GM18498 (cell line): Measurements from ENCODE around the gene TLR2.
A peak's percentile ranks its signal among the peaks of the same experiment; 100 is the strongest.

Experiments used
- ATAC-seq: cut with Tn5 transposase; IDR thresholded peaks from one replicate; pipeline ENCODE4 v1.9.1; 2021; ENCODE audit warnings: mild to moderate bottlenecking, moderate library complexity; ENCODE audit not compliant: unreplicated experiment

Gene TLR2

GRCh38 chr4:153684182-153684970 lies at the start of gene TLR2:
Gene TLR2, plus strand, starts transcription at chr4:153684280. Its CDS starts 18,628 bp downstream, at chr4:153702908.
- peak; percentile 96 for ATAC-seq

- no peak for ATAC-seq
These were observed 49.2 kb upstream of the TLR2 start for GRCh38 chr4:153634738-153635353.

GRCh38 chr4:153635846-153636245 lies 48.2 kb upstream of the TLR2 start:
- ATAC-seq: no peak

- ATAC-seq: no peak
These were observed 46.9 kb upstream of the TLR2 start for GRCh38 chr4:153637201-153637600.

GRCh38 chr4:153638011-153638410 lies 46.1 kb upstream of the TLR2 start:
- ATAC-seq: no peak

GRCh38 chr4:153638999-153639398 lies 45.1 kb upstream of the TLR2 start:
- no peak for ATAC-seq

- ATAC-seq: no peak
These were observed 44.0 kb upstream of the TLR2 start for GRCh38 chr4:153639833-153640802.

GRCh38 chr4:153641532-153641931 lies 42.5 kb upstream of the TLR2 start:
- no peak for ATAC-seq

- ATAC-seq: peak; percentile 85
These were observed 40.4 kb upstream of the TLR2 start for GRCh38 chr4:153643406-153644383.

- no peak for ATAC-seq
These were observed 38.9 kb upstream of the TLR2 start for GRCh38 chr4:153645183-153645582.

GRCh38 chr4:153646261-153646660 lies 37.8 kb upstream of the TLR2 start:
- ATAC-seq: no peak

- no peak for ATAC-seq
These were observed 37.1 kb upstream of the TLR2 start for GRCh38 chr4:153646978-153647377.

GRCh38 chr4:153647975-153648374 lies 36.1 kb upstream of the TLR2 start:
- ATAC-seq: no peak

- no peak for ATAC-seq
These were observed 34.5 kb upstream of the TLR2 start for GRCh38 chr4:153649572-153649991.

- ATAC-seq: no peak
These were observed 33.0 kb upstream of the TLR2 start for GRCh38 chr4:153651116-153651515.

- ATAC-seq: no peak
These were observed 32.5 kb upstream of the TLR2 start for GRCh38 chr4:153651587-153651986.

- no peak for ATAC-seq
These were observed 31.9 kb upstream of the TLR2 start for GRCh38 chr4:153652051-153652784.

GRCh38 chr4:153655002-153655541 lies 29.0 kb upstream of the TLR2 start:
- ATAC-seq: no peak

- ATAC-seq: no peak
These were observed 28.2 kb upstream of the TLR2 start for GRCh38 chr4:153655928-153656327.
